IMR-90 (cell line): ENCODE data around the gene RAB15. TPM values are rescaled to one million over a fixed set of nuclear protein-coding genes. Genes with fewer than 3 reads are reported as not detected.

Source experiments
- ATAC-seq: fragments of 200-7000 bp; cut with Tn5 transposase; 2 replicates; pipeline ENCODE4 v1.9.1; 2020; ENCODE audit warnings: low read depth, mild to moderate bottlenecking, moderate library complexity
- BruUV-seq: library from RNA; stranded (reverse); fragments of 400-500 nt; replicated peaks from 2 replicates; lab custom pipeline; 2021; lab: Mats Ljungman, UMichigan
- CTCF ChIA-PET: fragments of 300-600 bp; formaldehyde crosslinking; extraction: SDS; loops from one replicate; lab custom pipeline; 2021; ENCODE audit warnings: antibody characterized with exemption; lab: Yijun Ruan, JAX
- POLR2A ChIA-PET: fragments of 300-600 bp; sonication (Branson Sonifier 250); formaldehyde crosslinking; loops from one replicate; lab custom pipeline; 2022; ENCODE audit warnings: antibody characterized with exemption; ENCODE audit not compliant: unreplicated experiment; lab: Charles Lee
- DNase-seq: peaks from one replicate; pipeline ENCODE4 v3.0.0; 2013
- H2AFZ ChIP-seq: replicated peaks from 2 replicates; pipeline ENCODE3; 2013; ENCODE audit warnings: low read length, mild to moderate bottlenecking; ENCODE audit not compliant: poor library complexity
- H2AK5ac ChIP-seq: 2 replicates; pipeline ENCODE4 v1.6.1; 2013; ENCODE audit warnings: low read depth, low read length, inconsistent platforms
- H2AK9ac ChIP-seq: replicated peaks from 2 replicates; pipeline ENCODE3; 2013; ENCODE audit warnings: mild to moderate bottlenecking, low read depth, low read length, moderate library complexity; ENCODE audit not compliant: poor library complexity
- H2BK120ac ChIP-seq: 2 replicates; pipeline ENCODE4 v1.6.1; 2013; ENCODE audit warnings: low read depth, low read length, inconsistent platforms
- H2BK15ac ChIP-seq: 3 replicates; pipeline ENCODE4 v1.6.1; 2013; ENCODE audit warnings: low read depth, low read length, inconsistent platforms
- H2BK20ac ChIP-seq: 2 replicates; pipeline ENCODE4 v1.6.1; 2013; ENCODE audit warnings: low read depth, mild to moderate bottlenecking, inconsistent platforms, low read length, moderate library complexity
- H2BK5ac ChIP-seq: 2 replicates; pipeline ENCODE4 v1.6.1; 2013; ENCODE audit warnings: mild to moderate bottlenecking, low read depth, low read length, inconsistent platforms; ENCODE audit not compliant: poor library complexity, severe bottlenecking
- H3K14ac ChIP-seq: replicated peaks from 2 replicates; pipeline ENCODE4 v1.6.1; 2013; ENCODE audit warnings: low read depth, low read length, inconsistent platforms
- H3K18ac ChIP-seq: 2 replicates; pipeline ENCODE4 v1.6.1; 2013; ENCODE audit warnings: low read depth, low read length, control low read depth
- H3K23ac ChIP-seq: 2 replicates; pipeline ENCODE4 v1.6.1; 2013; ENCODE audit warnings: low read depth, low read length, inconsistent platforms
- H3K27ac ChIP-seq: 2 replicates; pipeline ENCODE4 v1.5.1; 2013; ENCODE audit warnings: mild to moderate bottlenecking, control low read depth, low read length; ENCODE audit not compliant: insufficient read depth
- H3K27me3 ChIP-seq: 2 replicates; pipeline ENCODE4 v1.6.1; 2013; ENCODE audit warnings: low read length; ENCODE audit not compliant: control insufficient read depth, insufficient read depth
- H3K36me3 ChIP-seq: 2 replicates; pipeline ENCODE4 v1.6.1; 2013; ENCODE audit warnings: low read length, mixed read lengths; ENCODE audit not compliant: control insufficient read depth, insufficient read depth
- H3K4ac ChIP-seq: 2 replicates; pipeline ENCODE4 v1.6.1; 2013; ENCODE audit warnings: low read depth, low read length, inconsistent platforms
- H3K4me1 ChIP-seq: 2 replicates; pipeline ENCODE4 v1.6.1; 2013; ENCODE audit warnings: low read length, mixed read lengths; ENCODE audit not compliant: control insufficient read depth, insufficient read depth
- H3K4me2 ChIP-seq: 2 replicates; pipeline ENCODE4 v1.6.1; 2013; ENCODE audit warnings: low read depth, mild to moderate bottlenecking, control low read depth, low read length, moderate library complexity
- H3K4me3 ChIP-seq: 2 replicates; pipeline ENCODE4 v1.5.1; 2013; ENCODE audit warnings: low read depth, mild to moderate bottlenecking, control low read depth, low read length, moderate library complexity; ENCODE audit not compliant: insufficient read depth
- H3K56ac ChIP-seq: 2 replicates; pipeline ENCODE4 v1.6.1; 2013; ENCODE audit warnings: low read length, inconsistent platforms; ENCODE audit not compliant: insufficient read depth; ENCODE audit errors: extremely low read depth
- H3K79me1 ChIP-seq, 2 experiments: 2 replicates each; pipeline ENCODE4 v1.6.1; 2013; ENCODE audit warnings: low read length in 2 of 2, inconsistent platforms in 1 of 2, low read depth in 1 of 2
- H3K9ac ChIP-seq: 2 replicates; pipeline ENCODE4 v1.6.1; 2013; ENCODE audit warnings: low read depth, low read length, control low read depth
- H3K9me1 ChIP-seq: 2 replicates; pipeline ENCODE4 v1.6.1; 2013; ENCODE audit warnings: low read length, inconsistent platforms; ENCODE audit not compliant: insufficient read depth
- H3K9me3 ChIP-seq: 2 replicates; pipeline ENCODE4 v1.6.1; 2013; ENCODE audit warnings: low read length; ENCODE audit not compliant: control insufficient read depth, insufficient read depth
- H4K20me1 ChIP-seq: 2 replicates; pipeline ENCODE4 v1.6.1; 2013; ENCODE audit warnings: low read length, inconsistent platforms; ENCODE audit not compliant: insufficient read depth
- H4K5ac ChIP-seq: 2 replicates; pipeline ENCODE4 v1.6.1; 2013; ENCODE audit warnings: mild to moderate bottlenecking, low read depth, low read length, control low read depth
- H4K8ac ChIP-seq, 2 experiments: 2 replicates each; pipeline ENCODE4 v1.6.1; 2013; ENCODE audit warnings: low read depth in 2 of 2, low read length in 2 of 2, control low read depth in 1 of 2, inconsistent platforms in 1 of 2
- H4K91ac ChIP-seq: 2 replicates; pipeline ENCODE4 v1.6.1; 2013; ENCODE audit warnings: low read depth, low read length, inconsistent platforms; ENCODE audit not compliant: insufficient read depth
- BHLHE40 ChIP-seq: fragments of 150-350 bp; IDR thresholded peaks from 2 replicates; pipeline ENCODE4 v1.6.1; 2016; ENCODE audit warnings: mild to moderate bottlenecking, low read depth, low read length
- CEBPB ChIP-seq: IDR thresholded peaks from 2 replicates; pipeline ENCODE4 v1.6.1; 2012; ENCODE audit warnings: low read depth, low read length, improper control_type of control experiment
- CTCF ChIP-seq: conservative IDR thresholded peaks from 2 replicates; pipeline ENCODE4 v1.5.1; 2012; ENCODE audit warnings: mild to moderate bottlenecking, low read depth, low read length, improper control_type of control experiment
- ELK1 ChIP-seq: fragments of 150-350 bp; IDR thresholded peaks from 2 replicates; pipeline ENCODE4 v1.6.1; 2016; ENCODE audit warnings: low read depth, mild to moderate bottlenecking, low read length, moderate library complexity, borderline replicate concordance
- FOS ChIP-seq: fragments of 150-350 bp; IDR thresholded peaks from 2 replicates; pipeline ENCODE4 v1.6.1; 2016; ENCODE audit warnings: low read depth, low read length
- MXI1 ChIP-seq: IDR thresholded peaks from 2 replicates; pipeline ENCODE4 v1.6.1; 2012; ENCODE audit warnings: low read depth, mild to moderate bottlenecking, low read length, moderate library complexity, borderline replicate concordance
- NFE2L2 ChIP-seq: fragments of 150-350 bp; IDR thresholded peaks from 2 replicates; pipeline ENCODE4 v1.6.1; 2016; ENCODE audit warnings: low read depth, mild to moderate bottlenecking, low read length
- POLR2A ChIP-seq: IDR thresholded peaks from 2 replicates; pipeline ENCODE4 v1.6.1; 2012; ENCODE audit warnings: mild to moderate bottlenecking, low read depth, low read length
- RAD21 ChIP-seq: IDR thresholded peaks from 2 replicates; pipeline ENCODE4 v1.6.1; 2012; ENCODE audit warnings: low read length, improper control_type of control experiment
- RCOR1 ChIP-seq: IDR thresholded peaks from 2 replicates; pipeline ENCODE4 v1.6.1; 2012; ENCODE audit warnings: mild to moderate bottlenecking, low read length, improper control_type of control experiment; ENCODE audit not compliant: insufficient replicate concordance
- RFX5 ChIP-seq: IDR thresholded peaks from 2 replicates; pipeline ENCODE4 v1.8.0; 2012; ENCODE audit warnings: low read depth, mild to moderate bottlenecking, low read length, moderate library complexity
- SMC3 ChIP-seq: fragments of 150-350 bp; IDR thresholded peaks from 2 replicates; pipeline ENCODE4 v1.6.1; 2016; ENCODE audit warnings: low read depth, mild to moderate bottlenecking, antibody characterized with exemption, low read length, moderate library complexity
- USF2 ChIP-seq: fragments of 150-350 bp; IDR thresholded peaks from 2 replicates; pipeline ENCODE4 v1.6.1; 2017; ENCODE audit warnings: mild to moderate bottlenecking, antibody characterized with exemption, low read length, low read depth
- WGBS, 2 experiments: methylation state at CpG; one replicate each; pipeline versions ENCODE4 v1.1.5 to v1.1.7; 2013; ENCODE audit warnings: missing lambda C conversion rate in 2 of 2; ENCODE audit not compliant: insufficient read length in 1 of 2; ENCODE audit errors: extremely low coverage in 2 of 2; 5-methylcytosine and 5-hydroxymethylcytosine counted together
- dilution Hi-C: fragments of 300-500 bp; cut with HindIII; formaldehyde crosslinking; loops from one replicate; pipeline ENCODE4 v1.14.3; 2018; ENCODE audit warnings: low sequenced_read_pairs; ENCODE audit not compliant: unreplicated experiment
- in situ Hi-C: fragments of 300-500 bp; cut with MboI; formaldehyde crosslinking; loops from 3 replicates; pipeline ENCODE4 v1.14.3; 2019; ENCODE audit warnings: low sequenced_read_pairs, inconsistent platforms, mixed read lengths
- intact Hi-C: fragments of 100-400 bp; cut with micrococcal nuclease; formaldehyde crosslinking; loops from 2 replicates; pipeline ENCODE4 v1.10.0; 2022
- polyA plus RNA-seq, 3 experiments: library from polyadenylated mRNA; depleted of rRNA; stranded (reverse); fragments of >200 nt; gene quantifications; 2 replicates each; pipeline ENCODE4 v1.2.3, GENCODE V29; 2012; ENCODE audit warnings: low replicate concordance in 1 of 3
- total RNA-seq: library from RNA; depleted of rRNA; stranded (reverse); fragments of >200 nt; gene quantifications from 2 replicates; pipeline ENCODE4 v1.2.3, GENCODE V29; 2012

Gene RAB15
- total and polyA plus RNA-seq, 2 of the 4 experiments (the other 2 are of a cell fraction) = 3.4 to 7.8 TPM

- H4K5ac ChIP-seq = no peak overlapping the region
- peak; percentile 22 for DNase-seq
- ATAC-seq = no peak
- no peak overlapping the region for H2AFZ ChIP-seq
- no CpG with 5 or more reads among the region's 1 CpG for WGBS, 2 experiments
- ChIA-PET CTCF (interaction anchor here (1.0 kb wide), 1 partner anchor 9 kb away, joined by 5 read pairs; no protein-coding TSS in a partner anchor), POLR2A (no interaction called here)
- no peak overlapping the region for H3K23ac ChIP-seq
- no peak overlapping the region for H3K14ac ChIP-seq
- H2BK5ac ChIP-seq = no peak overlapping the region
- intact Hi-C loops = no loop called here
- H3K18ac ChIP-seq = no peak overlapping the region
- in situ Hi-C loops = loop anchor here (5.0 to 25.0 kb wide), 3 partner anchors 228 to 545 kb away; partner anchors contain the start of genes HSPA2 and PPP1R36
- H2AK5ac ChIP-seq = no peak overlapping the region
- no peak overlapping the region for H3K4me3 ChIP-seq
- no peaks in the 10 kb centered on the region for H4K20me1 ChIP-seq
- no peaks in the 10 kb centered on the region for H3K79me1 ChIP-seq
- H2BK120ac ChIP-seq = no peak overlapping the region
- H4K91ac ChIP-seq = no peak overlapping the region
- H2BK15ac ChIP-seq = no peak overlapping the region
- TF ChIP-seq RAD21 = no peak
- no peak for TF ChIP-seq USF2
- TF ChIP-seq RCOR1 = no peak
- no peak for TF ChIP-seq POLR2A
- no peak for TF ChIP-seq SMC3
- TF ChIP-seq BHLHE40 = no peak
- TF ChIP-seq CTCF = no peak
- no peak for TF ChIP-seq ELK1
- no peak for TF ChIP-seq FOS
- TF ChIP-seq MXI1 = no peak
- no peak for TF ChIP-seq RFX5
- TF ChIP-seq NFE2L2 = no peak
- TF ChIP-seq CEBPB = no peak
- H2BK20ac ChIP-seq = no peak overlapping the region
- dilution Hi-C loops = no loop called here
- no peak overlapping the region for H3K9ac ChIP-seq
- no peak overlapping the region for H4K8ac ChIP-seq
- H3K4me1 ChIP-seq = no peaks in the 10 kb centered on the region
- H2AK9ac ChIP-seq = no peak overlapping the region
- no TSS peak for BruUV-seq
- H3K27me3 ChIP-seq = peaks cover 41% of the 10 kb centered on the region
- H3K9me3 ChIP-seq = no peaks in the 10 kb centered on the region
- H3K9me1 ChIP-seq = no peaks in the 10 kb centered on the region
- H3K27ac ChIP-seq = no peak overlapping the region
- H3K36me3 ChIP-seq = no peaks in the 10 kb centered on the region
- H3K4ac ChIP-seq = no peak overlapping the region
- no peak overlapping the region for H3K56ac ChIP-seq
- H3K4me2 ChIP-seq = no peak overlapping the region
Observed at GRCh38 chr14:64899958-64900357, 72.2 kb downstream of the RAB15 start.
